Pancreas (tissue), 10 donors: ENCODE data around the gene PPM1H. TPM values are rescaled to one million over a fixed set of nuclear protein-coding genes. Genes with fewer than 3 reads are reported as not detected.
A peak's percentile ranks its signal among the peaks of the same experiment; 100 is the strongest.

Experiments used
- ATAC-seq, 4 donors: fragments of 200-7000 bp; cut with Tn5 transposase; one replicate each; pipeline versions ENCODE4 v1.8.0 to v1.9.1; 2020; ENCODE audit warnings: mild to moderate bottlenecking in 4 of 4, moderate library complexity in 4 of 4
- DNase-seq, 6 donors: peaks; one replicate each; pipeline ENCODE4 v3.0.0-alpha.2; 2020
- FAIRE-seq: peaks from 2 replicates; lab custom pipeline; 2012; peaks lifted over from hg19 to GRCh38; lab: Jason Lieb, UNC
- H3K27ac ChIP-seq, 4 donors: fragments of 200-600 bp; sonication (generic); 1 replicate in 3 of 4; 2 replicates in 1 of 4; pipeline versions ENCODE4 v1.5.0 to v1.8.0; 2020
- H3K27me3 ChIP-seq, 4 donors: fragments of 200-600 bp; one replicate each; pipeline ENCODE4 v1.8.0; 2021
- H3K36me3 ChIP-seq, 3 donors: fragments of 200-600 bp; sonication (generic) in 1 of 3; one replicate each; pipeline versions ENCODE4 v1.5.0 to v1.8.0; 2020 to 2021
- H3K4me1 ChIP-seq, 3 donors: fragments of 200-600 bp; one replicate each; pipeline ENCODE4 v1.8.0; 2021
- H3K4me3 ChIP-seq, 4 donors: fragments of 200-600 bp; sonication (generic) in 2 of 4; one replicate each; pipeline versions ENCODE4 v1.5.0 to v1.8.0; 2020 to 2021
- H3K9me3 ChIP-seq, 4 donors: fragments of 200-600 bp; one replicate each; pipeline ENCODE4 v1.8.0; 2021
- CTCF ChIP-seq, 4 donors: fragments of 200-600 bp; sonication (generic) in 3 of 4; IDR thresholded peaks; one replicate each; pipeline versions ENCODE4 v1.5.0 to v1.8.0; 2021; ENCODE audit warnings: antibody characterized with exemption in 4 of 4
- WGBS, 2 donors: extraction: QIAGEN DNeasy Blood & Tissue Kit; methylation state at CpG; one replicate each; pipeline ENCODE4 v1.1.7; 2013; 5-methylcytosine and 5-hydroxymethylcytosine counted together
- intact Hi-C, 3 donors: fragments of 100-400 bp; cut with DNase I; formaldehyde crosslinking; loops; one replicate each; pipeline versions ENCODE4 v1.11.1 to v1.14.2; 2022
- polyA plus RNA-seq, 2 donors: library from polyadenylated mRNA; stranded (reverse); fragments of 200-250 nt; gene quantifications; one replicate each; pipeline ENCODE4 v1.2.3, GENCODE V29; 2013
- total RNA-seq, 6 donors: library from RNA; stranded (reverse); fragmentation: NEBNext Ultra II Directional in 4 of 6; extraction: Animal tissue kit (Norgen Biotek cat#: 25700) in 4 of 6; gene quantifications; one replicate each; pipeline versions ENCODE4 v1.2.1 to v1.2.4, GENCODE V29; 2021 to 2023
- donor health status: healthy with polysubstance abuse.
- donor health status: DM: no; HTN: no; CAD: no; lungs with moderate emphysema.
- donor health status: DM: no; HTN: no; CAD: no.
- donor health status: control.
- donor health status: control.
- donor health status: Bipolar disorder and iron deficiency.
- donor health status: DM: yes; HTN: yes; CAD: no.
- donor health status: DM: no; HTN: no; CAD: no.
- donor health status: DM: no; HTN: no; CAD: no.
- donor health status: DM: yes; HTN: yes; CAD: no.

Gene PPM1H
- total and polyA plus RNA-seq, 8 donors: 1.7 to 12.9 (median 5.8) TPM

- 92 to 100% methylated on average over 2 of the region's 2 CpGs for WGBS, 2 donors
- H3K27ac ChIP-seq: no peak overlapping the region
- intact Hi-C loops: no loop called here
Measured at GRCh38 chr12:62895351-62895877, 39.5 kb downstream of the PPM1H start.

GRCh38 chr12:62893276-62893675 lies 41.7 kb downstream of the PPM1H start:
- DNase-seq (no peak), FAIRE-seq (no peak), ATAC-seq (no peak)
- Histone ChIP-seq H3K27ac (no peak overlapping the region), H3K4me3 (no peak overlapping the region), H3K36me3 (no peaks in the 10 kb centered on the region), H3K9me3 (no peaks in the 10 kb centered on the region), H3K4me1 (peaks cover 0 to 13% (median 9%) of the 10 kb centered on the region in 3 donors), H3K27me3 (no peaks in the 10 kb centered on the region)
- WGBS, 2 donors: 95 to 98% methylated on average over 1 of the region's 1 CpG
- intact Hi-C loops: no loop called here
- no peak for TF ChIP-seq CTCF (IDR thresholded peaks at IDR 0.05)

More at GRCh38 chr12:62895351-62895877, 39.5 kb downstream of the PPM1H start:
- Histone ChIP-seq H3K9me3 (no peaks in the 10 kb centered on the region), H3K36me3 (no peaks in the 10 kb centered on the region), H3K4me1 (peaks cover 0 to 13% (median 13%) of the 10 kb centered on the region in 3 donors), H3K4me3 (no peak overlapping the region), H3K27me3 (no peaks in the 10 kb centered on the region)
- FAIRE-seq (no peak), ATAC-seq (no peak), DNase-seq (no peak)
- TF ChIP-seq CTCF (IDR thresholded peaks at IDR 0.05): no peak

- no peaks in the 10 kb centered on the region for H3K36me3 ChIP-seq
- no peak overlapping the region for H3K4me3 ChIP-seq
- DNase-seq (no peak), ATAC-seq (peak in 2 of 4 donors; percentile 42 to 60), FAIRE-seq (no peak)
- no peaks in the 10 kb centered on the region for H3K9me3 ChIP-seq
- H3K27ac ChIP-seq: peak overlapping the region in 1 of 4 donors; percentile 25
- intact Hi-C loops: no loop called here
- H3K27me3 ChIP-seq: no peaks in the 10 kb centered on the region
- H3K4me1 ChIP-seq: peaks cover 0 to 13% (median 9%) of the 10 kb centered on the region in 3 donors
- no peak for TF ChIP-seq CTCF (IDR thresholded peaks at IDR 0.05)
- WGBS, 2 donors: 55% methylated on average over 5 of the region's 5 CpGs
Measured at GRCh38 chr12:62891805-62892549, 43.0 kb downstream of the PPM1H start.

- no peak for DNase-seq
Measured at GRCh38 chr12:62888454-62889110, 46.4 kb downstream of the PPM1H start.

More at GRCh38 chr12:62888454-62889110, 46.4 kb downstream of the PPM1H start:
- no peak for ATAC-seq
- no peaks in the 10 kb centered on the region for H3K36me3 ChIP-seq
- H3K4me3 ChIP-seq: no peak overlapping the region
- FAIRE-seq: no peak
- H3K9me3 ChIP-seq: no peaks in the 10 kb centered on the region
- H3K27me3 ChIP-seq: no peaks in the 10 kb centered on the region
- TF ChIP-seq CTCF (IDR thresholded peaks at IDR 0.05): no peak
- intact Hi-C loops: loop anchor here in 1 of 3 donors (10.0 kb wide), 1 partner anchor 46 kb away; the partner anchor contains the start of gene PPM1H
- H3K27ac ChIP-seq: no peak overlapping the region
- WGBS, 2 donors: 92 to 94% methylated on average over 6 of the region's 6 CpGs
- peaks cover 0 to 13% (median 9%) of the 10 kb centered on the region in 3 donors for H3K4me1 ChIP-seq
